GM21390 (cell line): ENCODE data around the gene GTPBP4.
"Not testable (repeated sequence)": the region's sequence is repeated elsewhere in the genome, so short reads cannot be mapped to it uniquely, and the experiment has no call there.

Source experiments
- ATAC-seq: cut with Tn5 transposase; IDR thresholded peaks from one replicate; pipeline ENCODE4 v1.9.1; 2021; ENCODE audit not compliant: unreplicated experiment

The GTPBP4 gene

GRCh38 chr10:1022413-1022812, 34.2 kb downstream of the GTPBP4 start:
- no peak for ATAC-seq

- no peak for ATAC-seq
Measured at GRCh38 chr10:1024103-1024502, 35.9 kb downstream of the GTPBP4 start.

- no peak for ATAC-seq
Measured at GRCh38 chr10:1025683-1026082, 37.4 kb downstream of the GTPBP4 start, which contains the start of gene IDI2. TSS of gene IDI2 (minus strand) at chr10:1025859. CDS start at chr10:1024723, 1,136 bp downstream.

- ATAC-seq: no peak
Measured at GRCh38 chr10:1026578-1026977, 38.3 kb downstream of the GTPBP4 start.

GRCh38 chr10:1029838-1030237, 41.6 kb downstream of the GTPBP4 start:
- ATAC-seq: no peak

GRCh38 chr10:1033601-1034000, 45.4 kb downstream of the GTPBP4 start:
- ATAC-seq: no peak

GRCh38 chr10:1034758-1035157, 46.5 kb downstream of the GTPBP4 start:
- ATAC-seq: no peak

GRCh38 chr10:1035201-1035600, 47.0 kb downstream of the GTPBP4 start:
- ATAC-seq: no peak

- ATAC-seq: no peak
Measured at GRCh38 chr10:1036341-1036791, 48.1 kb downstream of the GTPBP4 start.

GRCh38 chr10:1037098-1037497, 48.9 kb downstream of the GTPBP4 start:
- ATAC-seq: no peak

- ATAC-seq: not testable (repeated sequence)
Measured at GRCh38 chr10:1038769-1039168, 50.5 kb downstream of the GTPBP4 start.

GRCh38 chr10:1040133-1040532, 51.9 kb downstream of the GTPBP4 start:
- ATAC-seq: no peak

- ATAC-seq: no peak
Measured at GRCh38 chr10:1041514-1041913, 53.3 kb downstream of the GTPBP4 start.

- ATAC-seq: peak; percentile 60
Measured at GRCh38 chr10:1043532-1043995, 55.3 kb downstream of the GTPBP4 start.

- no peak for ATAC-seq
Measured at GRCh38 chr10:1044146-1044545, 55.9 kb downstream of the GTPBP4 start.

GRCh38 chr10:1044964-1045363, 56.7 kb downstream of the GTPBP4 start:
- ATAC-seq: no peak

GRCh38 chr10:1045415-1045814, 57.2 kb downstream of the GTPBP4 start:
- no peak for ATAC-seq

GRCh38 chr10:1047937-1048336, 59.7 kb downstream of the GTPBP4 start:
- ATAC-seq: no peak

- ATAC-seq: peak; percentile 11
Measured at GRCh38 chr10:1048349-1048731, 60.1 kb downstream of the GTPBP4 start.

- ATAC-seq: peak; percentile 78
Measured at GRCh38 chr10:1048732-1049424, 60.6 kb downstream of the GTPBP4 start, which contains the start of gene IDI1. TSS of gene IDI1 (minus strand) at chr10:1049119. CDS start at chr10:1049003, 116 bp downstream.

GRCh38 chr10:1049425-1049958, 61.3 kb downstream of the GTPBP4 start:
- no peak for ATAC-seq

- ATAC-seq: no peak
Measured at GRCh38 chr10:1050145-1050544, 61.9 kb downstream of the GTPBP4 start.

- no peak for ATAC-seq
Measured at GRCh38 chr10:1050554-1050953, 62.3 kb downstream of the GTPBP4 start.
